Fibroblast of skin of left biceps (primary cell): ENCODE data around the gene TREML1.

ENCODE experiments used
- DNase-seq, 2 experiments: peaks; one replicate each; pipeline ENCODE4 v3.0.0-alpha.2; 2013; ENCODE audit warnings: low read depth in 2 of 2

The TREML1 gene

GRCh38 chr6:41179163-41179562 lies 25.0 kb upstream of the TREML1 start:
- no peak for DNase-seq

GRCh38 chr6:41177695-41178094 lies 23.5 kb upstream of the TREML1 start:
- no peak for DNase-seq

GRCh38 chr6:41177287-41177686 lies 23.1 kb upstream of the TREML1 start:
- no peak for DNase-seq

- DNase-seq, result no peak
These were observed 22.0 kb upstream of the TREML1 start for GRCh38 chr6:41176189-41176588.

- no peak for DNase-seq
These were observed 20.9 kb upstream of the TREML1 start for GRCh38 chr6:41175084-41175483.

- no peak for DNase-seq
These were observed 20.5 kb upstream of the TREML1 start for GRCh38 chr6:41174610-41175009.

GRCh38 chr6:41171908-41172307 lies 17.8 kb upstream of the TREML1 start:
- DNase-seq, result no peak

GRCh38 chr6:41170547-41171160 lies 16.5 kb upstream of the TREML1 start:
- no peak for DNase-seq

- DNase-seq, result no peak
These were observed 13.2 kb upstream of the TREML1 start for GRCh38 chr6:41167173-41167963.

- no peak for DNase-seq
These were observed 10.5 kb upstream of the TREML1 start for GRCh38 chr6:41164551-41165120.

GRCh38 chr6:41163419-41163717 lies 9.2 kb upstream of the TREML1 start:
- DNase-seq, result no peak

GRCh38 chr6:41162687-41163418 lies 8.7 kb upstream of the TREML1 start, which contains the start of gene TREM2:
Gene TREM2, minus strand, starts transcription at chr6:41163116. Its CDS starts 34 bp downstream, at chr6:41163082.
- DNase-seq, result no peak

GRCh38 chr6:41161851-41162552 lies 7.9 kb upstream of the TREML1 start:
- no peak for DNase-seq

- no peak for DNase-seq
These were observed 7.2 kb upstream of the TREML1 start for GRCh38 chr6:41161380-41161779.

- DNase-seq, result no peak
These were observed 6.8 kb upstream of the TREML1 start for GRCh38 chr6:41160933-41161332.

GRCh38 chr6:41159415-41160082 lies 5.4 kb upstream of the TREML1 start:
- DNase-seq, result no peak

GRCh38 chr6:41157323-41157722 lies 3.2 kb upstream of the TREML1 start:
- no peak for DNase-seq

GRCh38 chr6:41156771-41157170 lies 2.6 kb upstream of the TREML1 start:
- no peak for DNase-seq

GRCh38 chr6:41156001-41156400 lies 1.9 kb upstream of the TREML1 start:
- DNase-seq, result no peak

- DNase-seq, result no peak
These were observed 1.1 kb upstream of the TREML1 start for GRCh38 chr6:41155132-41155805.

- no peak for DNase-seq
These were observed 696 bp downstream of the TREML1 start for GRCh38 chr6:41153451-41153850.
